HUES48 (cell line): ENCODE measurements around the gene RELT.

ENCODE experiments used
- H3K27ac ChIP-seq: one replicate; pipeline ENCODE4 v1.7.0; 2013; ENCODE audit warnings: low read depth, low read length, inconsistent platforms
- H3K27me3 ChIP-seq: 2 replicates; pipeline ENCODE4 v1.6.1; 2013; ENCODE audit warnings: mild to moderate bottlenecking, low read length; ENCODE audit not compliant: control insufficient read depth, insufficient read depth
- H3K36me3 ChIP-seq: 2 replicates; pipeline ENCODE4 v1.6.1; 2013; ENCODE audit warnings: low read length; ENCODE audit not compliant: control insufficient read depth, insufficient read depth
- H3K4me1 ChIP-seq: 2 replicates; pipeline ENCODE4 v1.6.1; 2013; ENCODE audit warnings: mild to moderate bottlenecking, low read length; ENCODE audit not compliant: control insufficient read depth, insufficient read depth
- H3K4me3 ChIP-seq: 2 replicates; pipeline ENCODE4 v1.5.1; 2013; ENCODE audit warnings: mild to moderate bottlenecking, low read depth, low read length
- H3K9ac ChIP-seq: 2 replicates; pipeline ENCODE4 v1.6.1; 2013; ENCODE audit warnings: mild to moderate bottlenecking, low read depth, low read length, moderate library complexity
- H3K9me3 ChIP-seq: 2 replicates; pipeline ENCODE4 v1.6.1; 2013; ENCODE audit warnings: low read length; ENCODE audit not compliant: control insufficient read depth, insufficient read depth

Gene RELT

GRCh38 chr11:73337846-73338245 is 38.4 kb upstream of the RELT start:
- Histone ChIP-seq H3K36me3 (no peaks in the 10 kb centered on the region), H3K4me3 (no peak overlapping the region), H3K9me3 (no peaks in the 10 kb centered on the region), H3K27me3 (peaks cover 41% of the 10 kb centered on the region), H3K4me1 (peaks cover 22% of the 10 kb centered on the region), H3K27ac (no peak overlapping the region), H3K9ac (no peak overlapping the region)

DNA sequence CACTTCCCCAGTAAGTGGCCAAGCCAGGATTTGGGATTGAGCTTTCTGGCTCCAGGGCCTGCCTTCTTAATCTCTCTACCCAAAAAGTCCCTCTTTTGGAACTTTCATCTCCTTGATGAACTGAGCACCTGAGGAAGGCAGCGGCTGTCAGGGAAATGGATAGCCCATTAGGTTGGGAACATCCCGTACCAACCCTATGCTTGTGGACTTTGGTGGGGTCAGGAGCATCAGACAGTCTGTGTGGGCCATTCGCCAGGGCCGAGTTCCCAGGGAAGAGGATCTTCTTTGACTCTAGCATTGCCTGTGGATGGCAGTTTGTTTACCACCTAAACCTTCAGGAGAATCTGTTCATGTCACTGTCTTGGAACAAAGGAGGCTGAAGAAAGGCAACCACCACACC is 37.9 kb upstream of the RELT start:
- H3K27me3 ChIP-seq: peaks cover 38% of the 10 kb centered on the region
- no peak overlapping the region for H3K9ac ChIP-seq
- no peaks in the 10 kb centered on the region for H3K36me3 ChIP-seq
- no peak overlapping the region for H3K27ac ChIP-seq
- no peak overlapping the region for H3K4me3 ChIP-seq
- H3K4me1 ChIP-seq: peaks cover 19% of the 10 kb centered on the region
- H3K9me3 ChIP-seq: no peaks in the 10 kb centered on the region

DNA sequence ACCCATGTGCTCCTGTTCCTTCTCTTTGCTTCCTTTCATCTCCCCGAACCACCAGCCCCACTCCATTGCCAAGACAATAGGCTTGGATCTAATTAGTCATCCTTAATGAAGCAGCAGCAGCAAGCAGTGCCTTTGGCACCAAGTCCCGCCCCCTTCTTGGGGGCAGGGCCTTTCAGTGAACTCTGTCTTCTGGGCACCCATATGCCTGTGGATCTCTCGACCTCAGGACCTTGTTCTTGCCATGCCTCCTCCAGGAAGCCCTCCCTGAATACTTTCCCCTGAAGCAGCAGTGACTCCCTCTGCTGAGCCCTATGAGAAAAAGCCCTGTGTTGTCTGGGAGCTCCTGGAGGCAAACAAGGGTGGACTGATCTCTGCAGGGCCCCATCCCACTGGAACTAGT is 36.0 kb upstream of the RELT start:
- no peak overlapping the region for H3K9ac ChIP-seq
- no peak overlapping the region for H3K27ac ChIP-seq
- H3K4me3 ChIP-seq: no peak overlapping the region
- H3K4me1 ChIP-seq: peaks cover 12% of the 10 kb centered on the region
- H3K36me3 ChIP-seq: no peaks in the 10 kb centered on the region
- H3K27me3 ChIP-seq: peaks cover 26% of the 10 kb centered on the region
- H3K9me3 ChIP-seq: no peaks in the 10 kb centered on the region

- H3K4me1 ChIP-seq: peaks cover 10% of the 10 kb centered on the region; the same call in 1 of the 2 replicates
- H3K36me3 ChIP-seq: no peaks in the 10 kb centered on the region
- peaks cover 24% of the 10 kb centered on the region for H3K27me3 ChIP-seq
- H3K27ac ChIP-seq: no peak overlapping the region
- H3K9ac ChIP-seq: no peak overlapping the region
- peak overlapping the region; percentile 41 for H3K4me3 ChIP-seq
- no peaks in the 10 kb centered on the region for H3K9me3 ChIP-seq
Measured at GRCh38 chr11:73342633-73343032, 33.6 kb upstream of the RELT start.

DNA sequence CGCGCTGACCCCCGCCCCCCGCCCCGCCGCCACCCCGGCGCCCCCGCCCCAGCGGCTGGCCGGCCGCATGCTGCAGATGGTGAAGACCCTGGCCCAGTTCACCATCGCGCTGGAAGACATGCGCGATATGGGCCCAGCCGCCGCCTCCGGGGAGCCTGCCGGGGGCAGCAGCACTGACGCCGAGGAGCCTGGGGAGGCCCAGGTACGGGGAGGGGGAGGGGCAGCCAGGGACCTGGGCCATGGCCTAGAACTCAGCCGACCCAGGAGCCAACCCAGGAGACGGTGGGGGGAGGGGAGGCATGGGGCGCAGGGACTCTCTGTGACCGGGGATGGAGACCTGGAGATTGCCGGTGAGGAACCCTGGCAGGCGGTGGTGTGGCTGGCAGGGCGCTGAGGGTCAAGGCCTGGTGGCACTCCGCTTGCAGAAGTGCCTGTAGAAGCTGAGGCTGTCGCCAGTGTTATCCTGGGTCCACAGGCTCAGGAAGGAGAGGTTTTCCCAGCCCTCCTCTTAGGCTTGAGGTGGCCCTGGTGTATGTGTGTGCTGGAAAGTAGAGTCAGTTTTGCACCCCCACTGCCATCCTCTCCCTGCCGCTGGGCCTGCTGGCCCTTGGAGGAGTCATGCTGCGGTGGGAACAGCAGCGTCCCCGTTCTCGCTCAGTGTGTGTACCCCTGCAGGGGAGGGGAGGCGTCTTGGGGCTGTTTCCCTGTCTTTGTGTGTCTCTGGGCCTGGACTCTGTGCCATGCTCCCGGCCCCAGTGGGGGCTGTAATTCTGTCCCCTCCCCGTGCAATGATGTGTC is 32.9 kb upstream of the RELT start:
- H3K9me3 ChIP-seq: no peaks in the 10 kb centered on the region
- no peak overlapping the region for H3K27ac ChIP-seq
- H3K9ac ChIP-seq: no peak overlapping the region
- H3K4me1 ChIP-seq: peaks cover 10% of the 10 kb centered on the region; the same call in 1 of the 2 replicates
- peak overlapping the region; percentile 41; the same call in 1 of the 2 replicates for H3K4me3 ChIP-seq
- H3K27me3 ChIP-seq: peaks cover 24% of the 10 kb centered on the region
- H3K36me3 ChIP-seq: no peaks in the 10 kb centered on the region

GRCh38 chr11:73344191-73344607 is 32.0 kb upstream of the RELT start:
- Histone ChIP-seq H3K9me3 (no peaks in the 10 kb centered on the region), H3K27ac (no peak overlapping the region), H3K27me3 (peaks cover 24% of the 10 kb centered on the region), H3K4me1 (peaks cover 10% of the 10 kb centered on the region; the same call in 1 of the 2 replicates), H3K9ac (no peak overlapping the region), H3K36me3 (no peaks in the 10 kb centered on the region), H3K4me3 (no peak overlapping the region)

DNA sequence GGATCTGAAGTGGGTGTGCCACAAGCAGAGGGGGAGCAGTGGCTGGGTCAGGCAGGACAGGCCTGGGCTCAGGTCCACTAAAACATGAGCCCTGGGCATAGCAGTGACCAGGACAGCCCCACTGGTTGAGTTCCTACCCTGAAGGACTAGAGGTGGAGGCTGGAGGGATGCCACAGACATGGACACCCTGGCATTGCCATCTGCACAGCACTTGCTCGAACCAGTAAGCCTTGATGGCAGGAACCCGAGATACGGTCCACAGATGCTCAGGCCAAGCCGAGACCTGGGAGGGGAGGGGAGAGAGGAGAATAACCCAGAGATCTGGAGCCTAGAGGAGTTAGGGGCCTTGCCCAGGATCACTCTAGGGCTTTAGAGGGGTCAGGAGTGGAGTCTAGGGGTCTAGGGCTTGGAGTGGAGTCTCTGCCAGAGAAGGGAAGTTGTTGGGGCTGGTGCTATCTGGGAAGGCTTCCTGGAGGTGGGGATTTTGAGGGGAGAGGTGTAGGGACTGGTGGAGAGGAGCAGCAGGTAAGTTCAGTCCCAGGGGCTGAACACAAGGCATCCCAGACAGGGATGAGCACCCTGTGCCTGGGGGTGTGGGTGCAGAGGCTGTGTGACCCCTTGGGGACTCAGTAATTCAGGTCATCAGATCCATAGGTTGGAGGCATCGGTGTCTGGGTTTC is 30.6 kb upstream of the RELT start:
- H3K9ac ChIP-seq: no peak overlapping the region
- no peaks in the 10 kb centered on the region for H3K9me3 ChIP-seq
- H3K36me3 ChIP-seq: no peaks in the 10 kb centered on the region
- H3K4me3 ChIP-seq: no peak overlapping the region
- no peak overlapping the region for H3K27ac ChIP-seq
- H3K4me1 ChIP-seq: peaks cover 5% of the 10 kb centered on the region; the same call in 1 of the 2 replicates
- peaks cover 24% of the 10 kb centered on the region for H3K27me3 ChIP-seq

DNA sequence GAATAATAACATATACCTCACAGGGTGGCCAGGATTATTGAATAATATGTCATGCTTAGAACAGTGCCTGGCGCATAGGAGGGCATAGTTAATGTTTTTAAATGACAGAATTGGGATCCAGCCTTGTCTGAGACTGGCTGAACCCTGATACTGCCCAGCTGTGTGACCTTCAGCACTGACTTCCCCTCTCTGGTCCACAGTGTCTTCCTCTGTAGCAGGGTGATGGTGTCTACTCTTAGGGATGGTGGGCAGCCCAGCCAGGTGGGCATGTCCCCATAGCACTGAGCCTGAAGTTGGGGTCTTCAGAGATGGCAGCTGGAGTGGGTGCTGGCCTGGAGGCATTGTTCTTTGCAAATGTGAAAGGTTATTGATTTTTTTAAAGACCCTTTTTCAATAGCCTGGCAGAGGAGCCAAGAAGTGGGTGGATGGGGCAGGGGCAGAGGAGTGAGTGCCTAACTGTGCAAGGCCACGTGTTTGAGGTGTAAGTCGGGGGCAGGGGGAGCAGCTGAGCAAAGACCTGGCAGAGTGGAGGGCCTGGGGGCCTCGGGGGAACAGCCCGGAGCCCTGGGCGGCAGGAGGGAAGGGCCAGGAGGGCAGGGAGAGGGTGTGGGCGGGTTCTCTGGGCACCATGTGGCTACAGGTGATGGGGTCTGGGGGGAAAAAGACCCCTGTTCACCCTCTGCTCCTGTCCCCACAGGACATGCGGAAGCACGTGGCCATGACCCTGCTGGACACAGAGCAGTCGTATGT is 29.8 kb upstream of the RELT start:
- Histone ChIP-seq H3K27ac (no peak overlapping the region), H3K27me3 (peaks cover 20% of the 10 kb centered on the region), H3K4me1 (peaks cover 5% of the 10 kb centered on the region; the same call in 1 of the 2 replicates), H3K9ac (no peak overlapping the region), H3K4me3 (no peak overlapping the region), H3K36me3 (no peaks in the 10 kb centered on the region), H3K9me3 (no peaks in the 10 kb centered on the region)

- Histone ChIP-seq H3K4me1 (peaks cover 5% of the 10 kb centered on the region; the same call in 1 of the 2 replicates), H3K9me3 (no peaks in the 10 kb centered on the region), H3K27ac (no peak overlapping the region), H3K4me3 (no peak overlapping the region), H3K36me3 (no peaks in the 10 kb centered on the region), H3K27me3 (peaks cover 13% of the 10 kb centered on the region), H3K9ac (no peak overlapping the region)
Measured at GRCh38 chr11:73347067-73347466, 29.1 kb upstream of the RELT start.

DNA sequence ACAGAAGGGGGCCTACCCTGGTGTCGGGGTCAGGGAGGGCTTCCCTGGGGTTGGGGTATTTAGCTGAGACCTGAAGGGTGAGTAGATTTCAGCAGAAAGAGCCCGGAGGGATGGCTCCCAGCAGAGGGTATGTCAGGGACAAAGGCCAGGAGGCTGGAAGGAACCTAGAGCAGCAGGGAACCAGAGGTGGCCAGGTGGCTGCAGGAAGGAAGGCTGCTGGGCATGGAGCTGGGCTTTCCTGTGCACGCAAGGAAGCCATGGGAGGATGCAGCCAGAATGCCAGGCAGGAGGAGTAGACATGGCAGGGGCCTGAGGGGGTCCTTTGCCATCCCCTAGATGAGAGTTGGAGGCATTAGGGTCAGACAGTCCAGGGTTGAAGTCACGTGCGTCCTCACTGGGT is 27.4 kb upstream of the RELT start:
- no peaks in the 10 kb centered on the region for H3K9me3 ChIP-seq
- H3K27me3 ChIP-seq: peaks cover under 1% of the 10 kb centered on the region; the same call in 1 of the 2 replicates
- H3K36me3 ChIP-seq: no peaks in the 10 kb centered on the region
- H3K4me1 ChIP-seq: no peaks in the 10 kb centered on the region
- no peak overlapping the region for H3K4me3 ChIP-seq
- H3K9ac ChIP-seq: no peak overlapping the region
- no peak overlapping the region for H3K27ac ChIP-seq
